Panc1 (cell line): ENCODE measurements around the gene CFD. TPM values are rescaled to one million over a fixed set of nuclear protein-coding genes. Genes with fewer than 3 reads are reported as not detected.

ENCODE experiments used
- ATAC-seq: fragments of 200-7000 bp; cut with Tn5 transposase; 2 replicates; pipeline ENCODE4 v1.9.1; 2020; ENCODE audit warnings: mild to moderate bottlenecking, moderate library complexity
- BruUV-seq: library from RNA; stranded (reverse); fragments of 400-500 nt; replicated peaks from 2 replicates; lab custom pipeline; 2021; lab: Mats Ljungman, UMichigan
- CTCF ChIA-PET: fragments of 300-600 bp; sonication (Branson Sonifier 250); formaldehyde crosslinking; loops from one replicate; lab custom pipeline; 2022; ENCODE audit warnings: antibody characterized with exemption; lab: Charles Lee
- POLR2A ChIA-PET: fragments of 300-600 bp; sonication (Branson Sonifier 250); formaldehyde crosslinking; loops from one replicate; lab custom pipeline; 2022; ENCODE audit warnings: antibody characterized with exemption; lab: Charles Lee
- DNase-seq: peaks from one replicate; pipeline ENCODE4 v3.0.0-alpha.2; 2010; ENCODE audit warnings: low read depth, low spot score
- H3K27ac ChIP-seq: 2 replicates; pipeline ENCODE4 v1.5.1; 2011; ENCODE audit warnings: mild to moderate bottlenecking, low read length, inconsistent platforms
- H3K27me3 ChIP-seq: fragments of 200-500 bp; sonication (Bioruptor generic); 2 replicates; pipeline ENCODE4 v1.6.0; 2014; ENCODE audit warnings: low read length, inconsistent platforms; ENCODE audit not compliant: control insufficient read depth, insufficient read depth
- H3K36me3 ChIP-seq: fragments of 200-500 bp; sonication (Bioruptor generic); 2 replicates; pipeline ENCODE4 v1.5.1; 2014; ENCODE audit warnings: inconsistent platforms, mild to moderate bottlenecking, low read length, moderate library complexity; ENCODE audit not compliant: control insufficient read depth, insufficient read depth
- H3K4me1 ChIP-seq: 2 replicates; pipeline ENCODE4 v1.5.1; 2011; ENCODE audit warnings: inconsistent platforms, mild to moderate bottlenecking, low read length, moderate library complexity; ENCODE audit not compliant: control insufficient read depth, insufficient read depth
- H3K4me3 ChIP-seq, 2 experiments: 2 replicates each; pipeline ENCODE4 v1.5.1; 2011 to 2012; ENCODE audit warnings: low read depth in 2 of 2, low read length in 2 of 2, mild to moderate bottlenecking in 2 of 2, inconsistent platforms in 1 of 2, moderate library complexity in 1 of 2
- H3K9me3 ChIP-seq: fragments of 200-500 bp; sonication (Bioruptor generic); 2 replicates; pipeline ENCODE4 v1.5.1; 2014; ENCODE audit warnings: low read depth, mild to moderate bottlenecking, inconsistent platforms, low read length, moderate library complexity; ENCODE audit not compliant: control insufficient read depth, insufficient read depth
- CTCF ChIP-seq: fragments of 450-650 bp; IDR thresholded peaks from 2 replicates; pipeline ENCODE4 v1.5.1; 2017; ENCODE audit warnings: mild to moderate bottlenecking
- POLR2AphosphoS5 ChIP-seq: IDR thresholded peaks from 2 replicates; pipeline ENCODE4 v1.6.1; 2012; ENCODE audit warnings: mild to moderate bottlenecking, low read depth, low read length, moderate library complexity
- REST ChIP-seq, 2 experiments: IDR thresholded peaks; 2 replicates each; pipeline ENCODE4 v1.6.1; 2011 to 2012; ENCODE audit warnings: low read depth in 2 of 2, control low read depth in 1 of 2, low read length in 1 of 2, mild to moderate bottlenecking in 1 of 2, moderate library complexity in 1 of 2; ENCODE audit not compliant: insufficient read depth in 1 of 2
- SIN3A ChIP-seq: IDR thresholded peaks from 2 replicates; pipeline ENCODE4 v1.6.1; 2012; ENCODE audit warnings: low read depth, mild to moderate bottlenecking, low read length, moderate library complexity, borderline replicate concordance; ENCODE audit not compliant: insufficient read depth
- TCF7L2 ChIP-seq: IDR thresholded peaks from 2 replicates; pipeline ENCODE4 v1.6.1; 2011; ENCODE audit warnings: mild to moderate bottlenecking, low read depth, low read length, inconsistent platforms
- in situ Hi-C: cut with HindIII; loops from 2 replicates; pipeline ENCODE4 v1.10.0; 2016; ENCODE audit warnings: low sequenced_read_pairs, low pct_unique_long_range_greater_than_20kb
- intact Hi-C: fragments of 100-400 bp; cut with micrococcal nuclease; formaldehyde crosslinking; loops from one replicate; pipeline ENCODE4 v1.10.0; 2022; ENCODE audit not compliant: unreplicated experiment
- total RNA-seq: library from RNA; stranded (reverse); gene quantifications from one replicate; pipeline ENCODE4 v1.2.1, GENCODE V29; 2021; ENCODE audit not compliant: unreplicated experiment

CFD gene
- total RNA-seq, 1 experiment from 2014 or later, result 9.9 TPM

DNA sequence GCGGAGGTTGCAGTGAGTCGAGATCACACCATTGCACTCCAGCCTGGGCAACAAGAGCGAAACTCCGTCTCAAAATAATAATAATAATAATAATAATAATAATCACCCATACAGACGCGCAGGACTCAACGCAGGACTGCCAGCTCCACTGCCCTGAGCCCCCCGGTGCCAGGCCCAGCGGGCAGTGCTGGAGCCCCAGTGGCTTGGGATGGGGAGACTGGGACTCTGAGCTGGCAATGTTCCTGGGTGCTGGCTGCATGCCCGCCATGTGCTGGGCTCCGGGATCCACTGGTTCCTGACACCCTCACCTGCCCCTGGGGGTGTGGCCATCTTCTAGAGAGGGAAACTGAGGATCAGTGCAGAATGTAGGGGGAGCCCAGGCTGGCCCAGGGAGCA, 32.2 kb upstream of the CFD start:
- intact Hi-C loops (no loop called here), in situ Hi-C loops (no loop called here)
- H3K4me3 ChIP-seq, result no peak overlapping the region

DNA sequence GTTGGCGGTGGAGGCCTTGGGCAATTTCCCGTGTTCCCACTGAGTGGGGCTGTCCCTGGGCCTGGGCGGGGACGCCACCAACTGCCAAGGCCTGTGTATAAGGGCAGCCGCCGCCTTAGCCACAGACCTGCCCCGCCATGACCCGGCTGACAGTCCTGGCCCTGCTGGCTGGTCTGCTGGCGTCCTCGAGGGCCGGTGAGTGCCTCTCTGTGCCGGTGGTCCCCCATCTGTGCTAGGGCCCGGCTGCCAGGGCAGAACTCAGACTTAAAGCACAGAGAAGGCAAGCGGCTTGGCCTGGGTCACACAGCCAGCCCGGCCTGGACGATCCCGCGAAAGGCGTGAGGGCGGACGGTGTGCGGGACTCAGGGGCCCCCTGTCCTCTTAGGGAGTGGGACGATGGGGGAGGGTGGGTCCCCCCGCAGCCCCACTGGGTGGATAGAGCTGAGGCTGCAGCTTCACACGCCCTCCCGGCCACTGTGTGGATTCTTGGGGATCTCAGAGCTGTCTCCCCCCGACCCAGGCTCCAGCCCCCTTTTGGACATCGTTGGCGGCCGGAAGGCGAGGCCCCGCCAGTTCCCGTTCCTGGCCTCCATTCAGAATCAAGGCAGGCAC, 31.6 kb upstream of the CFD start, which contains the start of gene AZU1:
AZU1 (plus strand) TSS at position 128 of the 612 bp plus-strand sequence; CDS start at position 138, 10 bp downstream.
- no peaks in the 10 kb centered on the region for H3K36me3 ChIP-seq
- peaks cover 10% of the 10 kb centered on the region for H3K4me1 ChIP-seq
- CTCF ChIA-PET, result no interaction called here
- intact Hi-C loops (no loop called here), in situ Hi-C loops (no loop called here)
- no TSS peak for BruUV-seq
- H3K9me3 ChIP-seq, result no peaks in the 10 kb centered on the region
- no peak within 1 kb of the TSS for H3K4me3 ChIP-seq
- POLR2A ChIA-PET, result no interaction called here
- DNase-seq (no peak), ATAC-seq (peak; percentile 50)
- TF ChIP-seq TCF7L2 (no peak), POLR2AphosphoS5 (no peak), REST (IDR thresholded peaks at IDR 0.05; ENCODE audit: insufficient read depth in 1 of 2, low read depth in 2 of 2, low read length in 1 of 2) (no peak), SIN3A (no peak), CTCF (no peak)
- H3K27ac ChIP-seq, result no peak within 1 kb of the TSS
- no peaks in the 10 kb centered on the region for H3K27me3 ChIP-seq

More for the DNA sequence above, 32.2 kb upstream of the CFD start:
- Histone ChIP-seq H3K36me3 (no peaks in the 10 kb centered on the region), H3K27me3 (no peaks in the 10 kb centered on the region), H3K27ac (no peak overlapping the region), H3K9me3 (no peaks in the 10 kb centered on the region), H3K4me1 (peaks cover 10% of the 10 kb centered on the region)
- CTCF ChIA-PET, result no interaction called here
- BruUV-seq, result no TSS peak
- ATAC-seq, result no peak
- POLR2A ChIA-PET, result no interaction called here
- no peak for TF ChIP-seq SIN3A
- no peak for TF ChIP-seq POLR2AphosphoS5
- TF ChIP-seq REST (IDR thresholded peaks at IDR 0.05; ENCODE audit: insufficient read depth in 1 of 2, low read depth in 2 of 2, low read length in 1 of 2), result no peak
- TF ChIP-seq CTCF, result no peak
- TF ChIP-seq TCF7L2, result no peak
- DNase-seq, result no peak
